Chondrocyte (in vitro differentiated cells): ENCODE measurements around the gene KRTAP19-1. TPM values are rescaled to one million over a fixed set of nuclear protein-coding genes. Genes with fewer than 3 reads are reported as not detected.
"Not testable (repeated sequence)": the region's sequence is repeated elsewhere in the genome, so short reads cannot be mapped to it uniquely, and the experiment has no call there.

ENCODE experiments used
- DNase-seq: peaks from one replicate; pipeline ENCODE4 v3.0.0; 2021; ENCODE audit warnings: mixed read lengths, low spot score
- H3K27ac Mint-ChIP-seq: one replicate; pipeline ENCODE4 v1.8.0; 2021; ENCODE audit warnings: mild to moderate bottlenecking, moderate library complexity, mixed read lengths; ENCODE audit not compliant: unreplicated experiment
- H3K27me3 Mint-ChIP-seq: 2 replicates; pipeline ENCODE4 v1.8.0; 2021; ENCODE audit warnings: low read depth, mixed read lengths
- H3K36me3 Mint-ChIP-seq: 2 replicates; pipeline ENCODE4 v1.8.0; 2021; ENCODE audit warnings: low read depth, mixed read lengths
- H3K4me1 Mint-ChIP-seq: 2 replicates; pipeline ENCODE4 v1.8.0; 2021; ENCODE audit warnings: low read depth, mild to moderate bottlenecking, mixed read lengths
- H3K4me3 Mint-ChIP-seq: one replicate; pipeline ENCODE4 v1.8.0; 2021; ENCODE audit warnings: mild to moderate bottlenecking, moderate library complexity, mixed read lengths; ENCODE audit not compliant: unreplicated experiment
- H3K9me3 Mint-ChIP-seq: 2 replicates; pipeline ENCODE4 v1.8.0; 2021; ENCODE audit warnings: low read depth, mixed read lengths
- CTCF ChIP-seq: fragments of 200-600 bp; sonication (generic); IDR thresholded peaks from 2 replicates; pipeline ENCODE4 v1.5.0; 2021; ENCODE audit warnings: antibody characterized with exemption, mild to moderate bottlenecking, moderate library complexity
- long read RNA-seq: library from polyadenylated mRNA; stranded (forward); transcript quantifications from one replicate; pipeline ENCODE4 v2.0.0, GENCODE V29; 2021
- total RNA-seq: library from RNA; stranded (reverse); gene quantifications from 3 replicates; pipeline ENCODE4 v1.2.1, GENCODE V29; 2021

Gene KRTAP19-1
- not detected in 3 replicates for total RNA-seq
- long read RNA-seq = 0 reads

- TF ChIP-seq CTCF = no peak
- no peak for DNase-seq
- peaks cover 11% of the 10 kb centered on the region for H3K9me3 Mint-ChIP-seq
- H3K36me3 Mint-ChIP-seq = no peaks in the 10 kb centered on the region
- H3K4me1 Mint-ChIP-seq = no peaks in the 10 kb centered on the region
- H3K27ac Mint-ChIP-seq = no peak within 1 kb of the TSS
- H3K4me3 Mint-ChIP-seq = no peak within 1 kb of the TSS
- peaks cover 3% of the 10 kb centered on the region for H3K27me3 Mint-ChIP-seq
Measured at GRCh38 chr21:30480145-30480544, at the start of gene KRTAP19-1. KRTAP19-1 (minus strand) TSS chr21:30480367; CDS start chr21:30480317, 50 bp downstream.

GRCh38 chr21:30518876-30519275 is 38.7 kb upstream of the KRTAP19-1 start:
- DNase-seq = no peak
- Mint-ChIP-seq H3K36me3 (no peaks in the 10 kb centered on the region), H3K27ac (no peak overlapping the region), H3K4me1 (no peaks in the 10 kb centered on the region), H3K9me3 (peaks cover 15% of the 10 kb centered on the region), H3K4me3 (no peak overlapping the region), H3K27me3 (peaks cover 3% of the 10 kb centered on the region)
- TF ChIP-seq CTCF = no peak

- H3K27ac Mint-ChIP-seq = no peak overlapping the region
- H3K27me3 Mint-ChIP-seq = peaks cover 2% of the 10 kb centered on the region
- H3K9me3 Mint-ChIP-seq = peaks cover 15% of the 10 kb centered on the region
- no peak overlapping the region for H3K4me3 Mint-ChIP-seq
- no peaks in the 10 kb centered on the region for H3K36me3 Mint-ChIP-seq
- no peak for DNase-seq
- H3K4me1 Mint-ChIP-seq = no peaks in the 10 kb centered on the region
- no peak for TF ChIP-seq CTCF
Measured at GRCh38 chr21:30515681-30516080, 35.5 kb upstream of the KRTAP19-1 start.

- H3K9me3 Mint-ChIP-seq = peaks cover 14% of the 10 kb centered on the region
- DNase-seq, H3K27ac Mint-ChIP-seq, H3K36me3 Mint-ChIP-seq, H3K27me3 Mint-ChIP-seq, H3K4me1 Mint-ChIP-seq, H3K4me3 Mint-ChIP-seq: not testable (repeated sequence)
- peak; percentile 25 for TF ChIP-seq CTCF
Measured at GRCh38 chr21:30505621-30506205, 25.5 kb upstream of the KRTAP19-1 start.

GRCh38 chr21:30502041-30502440 is 21.9 kb upstream of the KRTAP19-1 start, which contains the start of gene KRTAP19-5:
KRTAP19-5 (minus strand) TSS chr21:30502141; CDS start chr21:30502090, 51 bp downstream.
- no peaks in the 10 kb centered on the region for H3K36me3 Mint-ChIP-seq
- H3K9me3 Mint-ChIP-seq = peaks cover 8% of the 10 kb centered on the region
- TF ChIP-seq CTCF = no peak
- H3K27ac Mint-ChIP-seq = no peak within 1 kb of the TSS
- no peak for DNase-seq
- H3K4me3 Mint-ChIP-seq = no peak within 1 kb of the TSS
- H3K27me3 Mint-ChIP-seq = peaks cover 1% of the 10 kb centered on the region
- H3K4me1 Mint-ChIP-seq = no peaks in the 10 kb centered on the region
